SJCRH30 (cell line): ENCODE results near the gene TAF6. TPM values are rescaled to one million over a fixed set of nuclear protein-coding genes. Genes with fewer than 3 reads are reported as not detected.

Experiments
- DNase-seq, 2 experiments: peaks; one replicate each; pipeline ENCODE4 v3.0.0-alpha.2; 2015 to 2020
- H3K27ac ChIP-seq: fragments of 250-450 bp; sonication (Bioruptor Pico); 2 replicates; pipeline ENCODE4 v1.5.1; 2020; ENCODE audit warnings: mild to moderate bottlenecking, moderate library complexity
- H3K27me3 ChIP-seq: fragments of 250-450 bp; sonication (Bioruptor Pico); 2 replicates; pipeline ENCODE4 v1.5.1; 2020; ENCODE audit warnings: mild to moderate bottlenecking, moderate library complexity
- H3K36me3 ChIP-seq: fragments of 250-450 bp; sonication (Bioruptor Pico); 2 replicates; pipeline ENCODE4 v1.5.1; 2020; ENCODE audit warnings: mild to moderate bottlenecking, moderate library complexity
- H3K4me1 ChIP-seq: fragments of 250-450 bp; sonication (Bioruptor Pico); 2 replicates; pipeline ENCODE4 v1.5.1; 2020; ENCODE audit warnings: mild to moderate bottlenecking, moderate library complexity
- H3K4me3 ChIP-seq: fragments of 250-450 bp; sonication (Bioruptor Pico); 2 replicates; pipeline ENCODE4 v1.5.1; 2020; ENCODE audit warnings: mild to moderate bottlenecking, moderate library complexity
- H3K9me3 ChIP-seq: fragments of 250-450 bp; sonication (Bioruptor Pico); replicated peaks from 2 replicates; pipeline ENCODE4 v1.5.1; 2020; ENCODE audit warnings: mild to moderate bottlenecking, moderate library complexity
- total RNA-seq: library from RNA; depleted of rRNA; stranded (reverse); fragments of >200 nt; shearing (Covaris generic); gene quantifications from 2 replicates; pipeline ENCODE4 v1.2.3, GENCODE V29; 2014

The TAF6 gene
- total RNA-seq, 1 experiment from 2014 or later: 42.2 TPM

DNA sequence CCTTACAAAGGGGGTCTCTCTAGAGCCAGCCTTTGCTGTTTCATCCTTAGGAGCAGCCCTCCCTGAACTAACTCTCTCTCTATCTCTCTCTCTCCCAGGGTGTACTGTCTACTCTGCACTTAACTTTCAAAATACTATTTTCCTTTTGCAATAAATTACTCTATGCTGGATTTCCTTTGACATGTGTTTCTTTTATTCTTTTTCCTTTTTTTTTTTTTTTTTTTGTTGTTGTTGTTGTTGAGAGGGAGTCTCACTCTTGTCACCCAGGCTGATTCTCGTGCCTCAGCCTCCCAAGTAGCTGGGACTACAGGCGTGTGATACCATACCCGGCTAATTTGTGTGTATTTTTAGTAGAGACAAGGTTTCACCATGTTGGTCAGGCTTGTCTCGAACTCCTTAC is 36.2 kb downstream of the TAF6 start:
- no peak overlapping the region for H3K27ac ChIP-seq
- no peaks in the 10 kb centered on the region for H3K27me3 ChIP-seq

GRCh38 chr7:100081535-100082102 is 37.5 kb downstream of the TAF6 start, which contains the start of gene ZNF3:
Gene ZNF3 (minus strand): TSS chr7:100081723. CDS start chr7:100077357, 4,366 bp downstream.
- H3K4me3 ChIP-seq: peak within 1 kb of the TSS; percentile 89
- no peaks in the 10 kb centered on the region for H3K27me3 ChIP-seq
- H3K36me3 ChIP-seq: peaks cover 32% of the 10 kb centered on the region
- H3K9me3 ChIP-seq: no peaks in the 10 kb centered on the region
- DNase-seq: peak; percentile 99
- H3K27ac ChIP-seq: peak within 1 kb of the TSS; percentile 84
- no peaks in the 10 kb centered on the region for H3K4me1 ChIP-seq

More for the DNA sequence above, 36.2 kb downstream of the TAF6 start:
- H3K4me1 ChIP-seq: no peaks in the 10 kb centered on the region
- peaks cover 20% of the 10 kb centered on the region for H3K36me3 ChIP-seq
- H3K9me3 ChIP-seq: no peaks in the 10 kb centered on the region
- DNase-seq: no peak
- H3K4me3 ChIP-seq: no peak overlapping the region

DNA sequence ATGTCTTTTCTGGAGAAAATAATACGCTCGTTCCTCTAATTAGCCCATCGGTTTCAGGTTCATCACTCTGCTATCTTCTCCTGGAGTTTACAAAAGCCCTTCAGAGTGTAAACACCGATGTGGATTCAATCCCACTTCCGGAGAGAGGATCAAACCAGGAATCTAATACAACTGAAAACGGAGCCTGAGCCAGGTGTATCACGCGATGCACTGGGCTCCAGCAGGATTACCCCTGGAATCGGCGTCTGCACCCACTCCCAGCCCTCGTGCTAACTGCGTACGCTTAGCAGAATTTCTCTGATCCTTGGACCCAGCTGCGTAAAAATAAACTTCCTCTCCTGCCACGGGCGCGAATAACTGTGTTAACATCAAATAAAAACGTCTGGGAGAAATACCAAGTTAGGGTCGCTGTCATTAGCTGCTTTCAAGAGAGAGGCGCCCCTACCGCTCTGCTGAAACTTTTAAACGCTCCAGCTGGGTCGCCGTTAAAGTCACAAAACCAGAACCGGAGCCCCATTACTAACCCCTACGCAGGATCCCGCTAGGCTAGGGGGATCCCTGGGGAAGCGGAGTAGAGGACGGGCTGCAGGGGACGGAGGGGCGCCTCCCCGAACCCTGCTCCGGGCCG is 38.1 kb downstream of the TAF6 start:
- Histone ChIP-seq H3K4me1 (no peaks in the 10 kb centered on the region), H3K27me3 (no peaks in the 10 kb centered on the region), H3K4me3 (peak overlapping the region; percentile 89), H3K27ac (peak overlapping the region; percentile 84), H3K36me3 (peaks cover 38% of the 10 kb centered on the region), H3K9me3 (no peaks in the 10 kb centered on the region)
- DNase-seq: no peak

DNA sequence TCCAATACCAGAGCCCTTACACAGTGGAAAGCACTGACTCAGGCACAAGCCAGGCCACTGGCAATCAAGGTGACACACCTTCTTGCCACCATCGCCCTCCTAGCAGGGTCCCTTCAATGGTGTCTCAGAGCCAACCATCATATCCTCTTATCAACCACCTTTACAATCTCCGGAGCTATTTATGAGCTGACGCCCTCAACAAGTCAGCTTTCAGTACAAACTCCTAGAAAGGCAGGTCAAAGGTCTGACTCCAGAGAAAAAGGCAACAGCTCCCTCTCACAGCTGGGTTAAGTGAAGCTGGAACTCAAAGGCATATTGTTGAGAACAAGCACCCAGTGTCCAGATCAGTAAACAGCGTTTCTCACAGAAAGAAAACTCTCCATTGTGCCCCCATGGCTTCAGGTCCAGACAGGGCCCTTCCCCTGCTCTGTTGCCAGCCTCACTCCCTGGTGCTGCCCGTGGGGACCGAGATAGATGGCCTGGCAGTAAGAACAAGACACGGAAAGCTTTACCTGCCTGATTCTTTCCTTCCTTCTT is 40.1 kb downstream of the TAF6 start:
- H3K36me3 ChIP-seq: peaks cover 57% of the 10 kb centered on the region
- DNase-seq: no peak
- H3K4me3 ChIP-seq: no peak overlapping the region
- no peaks in the 10 kb centered on the region for H3K27me3 ChIP-seq
- 0 out of 2 replicates have a peak, but pooled peaks cover 3% of the 10 kb centered on the region for H3K9me3 ChIP-seq
- no peak overlapping the region for H3K27ac ChIP-seq
- no peaks in the 10 kb centered on the region for H3K4me1 ChIP-seq

DNA sequence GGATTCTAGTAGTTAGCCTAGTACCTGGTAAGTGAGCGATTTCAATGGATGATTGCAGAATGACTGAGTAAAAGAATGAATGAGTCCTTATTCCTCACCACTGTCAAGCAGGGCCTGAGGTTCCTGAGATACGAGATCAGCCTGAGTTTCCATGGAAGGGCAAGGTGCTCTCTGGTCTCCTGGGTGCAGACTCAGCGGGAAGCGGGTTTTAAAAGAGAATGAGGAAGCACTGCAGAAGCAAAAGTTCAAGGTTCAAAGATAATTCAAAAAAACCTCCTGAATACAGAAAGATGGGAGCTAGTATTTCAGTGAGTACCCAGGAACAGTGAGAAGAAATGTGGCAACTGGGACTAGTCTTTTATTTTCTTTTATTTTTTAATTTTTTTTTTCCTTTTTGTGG is 42.0 kb downstream of the TAF6 start:
- H3K27ac ChIP-seq: no peak overlapping the region
- DNase-seq: no peak
- peaks cover 11% of the 10 kb centered on the region for H3K9me3 ChIP-seq
- H3K27me3 ChIP-seq: no peaks in the 10 kb centered on the region
- no peak overlapping the region for H3K4me3 ChIP-seq
- H3K4me1 ChIP-seq: no peaks in the 10 kb centered on the region
- H3K36me3 ChIP-seq: peaks cover 76% of the 10 kb centered on the region

- H3K4me1 ChIP-seq: no peaks in the 10 kb centered on the region
- DNase-seq: no peak
- H3K9me3 ChIP-seq: peaks cover 26% of the 10 kb centered on the region
- H3K36me3 ChIP-seq: peaks cover 94% of the 10 kb centered on the region
- no peak overlapping the region for H3K27ac ChIP-seq
- H3K27me3 ChIP-seq: no peaks in the 10 kb centered on the region
- no peak overlapping the region for H3K4me3 ChIP-seq
Measured at GRCh38 chr7:100075418-100075817, 43.7 kb downstream of the TAF6 start.

- Histone ChIP-seq H3K27ac (no peak overlapping the region), H3K9me3 (peaks cover 26% of the 10 kb centered on the region), H3K4me3 (no peak overlapping the region), H3K4me1 (no peaks in the 10 kb centered on the region), H3K36me3 (peaks cover 97% of the 10 kb centered on the region), H3K27me3 (no peaks in the 10 kb centered on the region)
- DNase-seq: no peak
Measured at GRCh38 chr7:100074841-100075240, 44.3 kb downstream of the TAF6 start.

DNA sequence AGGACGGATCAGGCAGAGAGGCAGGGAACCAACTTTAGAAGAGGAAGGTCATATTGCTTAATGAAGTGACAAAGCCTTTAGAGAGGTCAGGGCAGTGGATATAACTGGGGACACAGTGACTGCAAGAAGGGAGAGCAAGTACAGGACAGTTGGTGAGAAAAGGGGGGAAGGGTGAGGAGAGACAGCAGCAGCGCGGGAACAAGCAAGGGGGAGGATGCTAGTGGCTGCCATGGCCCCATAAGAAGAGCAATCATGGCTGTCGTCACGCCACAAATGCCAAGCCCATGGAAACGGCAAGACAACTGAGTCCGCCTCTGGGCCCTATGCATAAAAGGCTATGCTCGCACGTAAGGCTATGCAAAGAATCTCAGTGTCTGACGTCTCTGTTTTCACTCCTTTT is 46.7 kb downstream of the TAF6 start:
- peaks cover 26% of the 10 kb centered on the region for H3K9me3 ChIP-seq
- no peak overlapping the region for H3K4me3 ChIP-seq

DNA sequence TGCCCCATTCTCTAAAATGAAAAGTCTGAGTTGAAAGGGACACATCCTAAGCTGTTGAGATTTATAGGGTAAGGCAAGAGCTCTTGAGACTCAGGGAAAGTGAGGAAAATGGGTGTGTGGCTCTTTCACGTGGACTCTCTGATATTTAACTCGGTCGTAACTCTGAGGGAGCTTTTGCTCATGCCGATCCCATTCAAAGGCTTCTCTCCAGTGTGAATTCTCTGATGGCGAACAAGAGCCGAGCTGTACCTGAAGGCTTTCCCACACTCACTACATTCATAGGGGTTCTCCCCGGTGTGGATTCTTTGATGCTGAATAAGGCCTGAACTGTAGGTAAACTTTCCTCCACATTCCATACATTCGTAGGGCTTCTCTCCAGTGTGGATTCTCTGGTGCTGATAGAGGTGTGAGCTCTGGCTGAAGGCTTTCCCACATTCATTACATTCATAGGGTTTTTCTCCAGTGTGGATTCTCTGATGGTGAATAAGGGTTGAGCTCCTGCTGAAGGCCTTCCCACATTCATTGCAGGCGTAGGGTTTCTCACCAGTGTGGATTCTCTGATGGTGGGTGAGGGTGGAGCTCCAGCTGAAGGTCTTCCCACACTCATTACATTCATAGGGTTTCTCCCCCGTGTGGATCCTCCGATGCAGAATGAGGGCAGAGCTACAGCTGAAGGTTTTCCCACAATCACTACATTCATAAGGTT is 48.0 kb downstream of the TAF6 start:
- no peak overlapping the region for H3K4me3 ChIP-seq

More for the DNA sequence above, 46.7 kb downstream of the TAF6 start:
- Histone ChIP-seq H3K36me3 (peaks cover 99% of the 10 kb centered on the region), H3K27me3 (no peaks in the 10 kb centered on the region), H3K4me1 (no peaks in the 10 kb centered on the region), H3K27ac (no peak overlapping the region)
- no peak for DNase-seq

DNA sequence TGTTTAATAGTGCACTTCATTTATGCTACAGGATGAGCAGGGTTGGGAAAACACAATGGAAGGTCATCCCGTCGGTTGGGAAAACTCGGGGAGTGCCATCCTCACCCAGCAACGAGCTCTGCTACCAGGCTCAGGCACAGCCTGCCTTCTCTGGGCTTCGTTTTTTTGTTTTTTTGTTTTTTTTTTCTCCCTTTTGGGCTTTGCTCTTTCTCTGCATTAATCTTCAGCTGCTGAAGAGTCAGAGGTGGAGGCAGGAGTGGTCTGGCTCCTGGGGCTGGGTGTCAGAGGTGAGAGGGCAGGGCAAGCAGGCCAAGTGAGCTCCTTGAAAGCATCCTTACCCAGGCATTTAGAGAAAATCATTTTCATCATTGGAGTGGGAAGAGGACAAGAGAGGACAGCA is 49.2 kb downstream of the TAF6 start:
- no peak overlapping the region for H3K27ac ChIP-seq
- no peaks in the 10 kb centered on the region for H3K4me1 ChIP-seq
- no peak overlapping the region for H3K4me3 ChIP-seq
- no peaks in the 10 kb centered on the region for H3K27me3 ChIP-seq
- peaks cover 26% of the 10 kb centered on the region for H3K9me3 ChIP-seq
- no peak for DNase-seq
- peaks cover 89% of the 10 kb centered on the region for H3K36me3 ChIP-seq

More for the DNA sequence above, 48.0 kb downstream of the TAF6 start:
- H3K36me3 ChIP-seq: peaks cover 95% of the 10 kb centered on the region
- H3K27me3 ChIP-seq: no peaks in the 10 kb centered on the region
- H3K27ac ChIP-seq: no peak overlapping the region
- no peak for DNase-seq
- peaks cover 26% of the 10 kb centered on the region for H3K9me3 ChIP-seq
- no peaks in the 10 kb centered on the region for H3K4me1 ChIP-seq

GRCh38 chr7:100066953-100067352 is 52.2 kb downstream of the TAF6 start:
- H3K36me3 ChIP-seq: peaks cover 84% of the 10 kb centered on the region
- H3K27ac ChIP-seq: no peak overlapping the region
- H3K4me1 ChIP-seq: no peaks in the 10 kb centered on the region
- no peak overlapping the region for H3K4me3 ChIP-seq
- peaks cover 13% of the 10 kb centered on the region; the same call in 1 of the 2 replicates for H3K9me3 ChIP-seq
- DNase-seq: no peak
- no peaks in the 10 kb centered on the region for H3K27me3 ChIP-seq

- Histone ChIP-seq H3K27me3 (no peaks in the 10 kb centered on the region), H3K4me1 (no peaks in the 10 kb centered on the region), H3K9me3 (no peaks in the 10 kb centered on the region), H3K27ac (no peak overlapping the region), H3K4me3 (no peak overlapping the region), H3K36me3 (peaks cover 77% of the 10 kb centered on the region)
- no peak for DNase-seq
Measured at GRCh38 chr7:100065452-100066186, 53.5 kb downstream of the TAF6 start.

GRCh38 chr7:100064162-100064561 is 55.0 kb downstream of the TAF6 start:
- Histone ChIP-seq H3K27ac (no peak overlapping the region), H3K27me3 (no peaks in the 10 kb centered on the region), H3K36me3 (peaks cover 69% of the 10 kb centered on the region), H3K4me1 (no peaks in the 10 kb centered on the region), H3K4me3 (no peak overlapping the region), H3K9me3 (no peaks in the 10 kb centered on the region)
- DNase-seq: no peak

GRCh38 chr7:100063376-100063775 is 55.8 kb downstream of the TAF6 start:
- Histone ChIP-seq H3K27me3 (no peaks in the 10 kb centered on the region), H3K4me3 (no peak overlapping the region), H3K4me1 (no peaks in the 10 kb centered on the region), H3K9me3 (no peaks in the 10 kb centered on the region), H3K27ac (no peak overlapping the region), H3K36me3 (peaks cover 66% of the 10 kb centered on the region)
- DNase-seq: no peak
